Suprapubic skin (tissue), 4 donors: ENCODE results near the gene COL23A1.

Source experiments
- EP300 ChIP-seq: sonication (generic); formaldehyde crosslinking; IDR thresholded peaks from one replicate; pipeline ENCODE4 v1.6.1; 2017; ENCODE audit warnings: antibody characterized with exemption
- POLR2A ChIP-seq, 2 donors: fragments of 450-650 bp; IDR thresholded peaks; one replicate each; pipeline ENCODE4 v1.6.1; 2017; ENCODE audit warnings: antibody characterized with exemption in 2 of 2, mild to moderate bottlenecking in 2 of 2, moderate library complexity in 2 of 2
- POLR2AphosphoS5 ChIP-seq, 3 donors: sonication (generic); formaldehyde crosslinking; IDR thresholded peaks; one replicate each; pipeline ENCODE4 v1.6.1; 2017; ENCODE audit warnings: antibody characterized with exemption in 3 of 3
- TF ChIP-seq, protein P1 (sequence below), 2 donors: fragments of 200-600 bp in 1 of 2; fragments of 450-650 bp in 1 of 2; sonication (generic) in 1 of 2; IDR thresholded peaks; one replicate each; pipeline ENCODE4 v1.5.1; 2016 to 2019; ENCODE audit warnings: antibody characterized with exemption in 2 of 2, mild to moderate bottlenecking in 1 of 2, moderate library complexity in 1 of 2

DNA sequence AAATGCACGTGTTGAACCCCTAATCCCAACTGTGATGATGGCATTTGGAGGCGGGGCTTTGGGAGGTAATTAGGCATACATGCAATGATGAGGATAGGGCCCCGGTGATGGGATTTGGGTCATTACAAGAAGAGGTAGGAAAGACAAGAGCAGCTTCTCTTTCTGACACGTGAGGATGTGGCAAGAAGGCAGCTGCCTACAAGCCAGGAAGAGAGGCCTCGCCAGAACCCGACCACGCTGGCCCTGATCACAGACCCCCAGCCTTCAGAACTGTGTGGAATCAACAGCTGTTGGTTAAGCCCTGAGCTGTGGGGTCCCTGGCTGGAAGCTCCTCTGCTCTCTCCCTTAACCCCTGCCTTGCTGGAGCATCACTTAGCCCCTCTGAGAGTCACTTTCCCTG is 57.5 kb downstream of the COL23A1 start:
- TF ChIP-seq, protein P1, sequence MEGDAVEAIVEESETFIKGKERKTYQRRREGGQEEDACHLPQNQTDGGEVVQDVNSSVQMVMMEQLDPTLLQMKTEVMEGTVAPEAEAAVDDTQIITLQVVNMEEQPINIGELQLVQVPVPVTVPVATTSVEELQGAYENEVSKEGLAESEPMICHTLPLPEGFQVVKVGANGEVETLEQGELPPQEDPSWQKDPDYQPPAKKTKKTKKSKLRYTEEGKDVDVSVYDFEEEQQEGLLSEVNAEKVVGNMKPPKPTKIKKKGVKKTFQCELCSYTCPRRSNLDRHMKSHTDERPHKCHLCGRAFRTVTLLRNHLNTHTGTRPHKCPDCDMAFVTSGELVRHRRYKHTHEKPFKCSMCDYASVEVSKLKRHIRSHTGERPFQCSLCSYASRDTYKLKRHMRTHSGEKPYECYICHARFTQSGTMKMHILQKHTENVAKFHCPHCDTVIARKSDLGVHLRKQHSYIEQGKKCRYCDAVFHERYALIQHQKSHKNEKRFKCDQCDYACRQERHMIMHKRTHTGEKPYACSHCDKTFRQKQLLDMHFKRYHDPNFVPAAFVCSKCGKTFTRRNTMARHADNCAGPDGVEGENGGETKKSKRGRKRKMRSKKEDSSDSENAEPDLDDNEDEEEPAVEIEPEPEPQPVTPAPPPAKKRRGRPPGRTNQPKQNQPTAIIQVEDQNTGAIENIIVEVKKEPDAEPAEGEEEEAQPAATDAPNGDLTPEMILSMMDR (IDR thresholded peaks at IDR 0.05): no peak
- TF ChIP-seq POLR2AphosphoS5 (IDR thresholded peaks at IDR 0.05): no peak
- no peak for TF ChIP-seq POLR2A (IDR thresholded peaks at IDR 0.05)
- TF ChIP-seq EP300: no peak
